Endothelial cell of umbilical vein (primary cell): Measurements from ENCODE around the gene BCR. TPM values are rescaled to one million over a fixed set of nuclear protein-coding genes. Genes with fewer than 3 reads are reported as not detected.

ENCODE experiments used
- BruUV-seq: library from RNA; stranded (reverse); fragments of 400-500 nt; replicated peaks from 2 replicates; lab custom pipeline; 2021; lab: Mats Ljungman, UMichigan
- CTCF ChIA-PET: fragments of 300-600, 350-600 bp; sonication (Branson Sonifier 250); formaldehyde crosslinking; loops from one replicate; lab custom pipeline; 2021; ENCODE audit warnings: antibody characterized with exemption, inconsistent platforms; lab: Charles Lee
- POLR2A ChIA-PET: fragments of 300-600, 350-600 bp; sonication (Branson Sonifier 250); formaldehyde crosslinking; loops from one replicate; lab custom pipeline; 2021; ENCODE audit warnings: antibody characterized with exemption, inconsistent platforms; lab: Charles Lee
- DNase-seq: peaks from one replicate; pipeline ENCODE4 v3.0.0-alpha.2; 2011; ENCODE audit warnings: low read depth, low spot score
- FAIRE-seq: peaks from 2 replicates; lab custom pipeline; 2011; peaks lifted over from hg19 to GRCh38; lab: Jason Lieb, UNC
- H2AFZ ChIP-seq: 2 replicates; pipeline ENCODE4 v1.6.0; 2012; ENCODE audit warnings: low read depth, low read length, control low read depth, inconsistent platforms
- H3K27ac ChIP-seq: 2 replicates; pipeline ENCODE4 v1.5.1; 2011; ENCODE audit warnings: low read depth, mild to moderate bottlenecking, control low read depth, low read length, moderate library complexity; ENCODE audit not compliant: insufficient read depth
- H3K27me3 ChIP-seq, 2 experiments: 2 replicates each; pipeline versions ENCODE4 v1.6.0 to v1.6.1; 2011; ENCODE audit warnings: low read length in 2 of 2, mixed read lengths in 1 of 2; ENCODE audit not compliant: control insufficient read depth in 2 of 2, insufficient read depth in 2 of 2
- H3K36me3 ChIP-seq, 2 experiments: 2 replicates in 1 of 2; 3 replicates in 1 of 2; pipeline ENCODE4 v1.5.1; 2011; ENCODE audit warnings: low read length in 2 of 2, mild to moderate bottlenecking in 1 of 2, moderate library complexity in 1 of 2; ENCODE audit not compliant: control insufficient read depth in 2 of 2, insufficient read depth in 2 of 2; ENCODE audit errors: extremely low read depth in 1 of 2
- H3K4me1 ChIP-seq: 3 replicates; pipeline ENCODE4 v1.5.1; 2011; ENCODE audit warnings: mild to moderate bottlenecking, low read length; ENCODE audit not compliant: control insufficient read depth, insufficient read depth; ENCODE audit errors: extremely low read depth
- H3K4me2 ChIP-seq: 2 replicates; pipeline ENCODE4 v1.6.1; 2011; ENCODE audit warnings: low read length, control low read depth, mixed read lengths; ENCODE audit not compliant: insufficient read depth
- H3K4me3 ChIP-seq, 3 experiments: fragments of 200-600 bp in 1 of 3; sonication (generic), shearing (Covaris generic) in 1 of 3; replicated peaks in 1 of 3; 2 replicates each; pipeline ENCODE4 v1.5.1; 2011 to 2016; ENCODE audit warnings: control low read depth in 3 of 3, low read length in 3 of 3, mild to moderate bottlenecking in 2 of 3, inconsistent platforms in 1 of 3, low read depth in 1 of 3, moderate library complexity in 1 of 3; ENCODE audit not compliant: insufficient read depth in 1 of 3
- H3K79me2 ChIP-seq: 2 replicates; pipeline ENCODE4 v1.6.0; 2012; ENCODE audit warnings: low read length, inconsistent platforms; ENCODE audit not compliant: control insufficient read depth, insufficient read depth
- H3K9ac ChIP-seq: replicated peaks from 2 replicates; pipeline ENCODE3; 2011; ENCODE audit warnings: low read length, control low read depth; ENCODE audit not compliant: insufficient read depth; ENCODE audit errors: extremely low read depth
- H3K9me1 ChIP-seq: replicated peaks from 3 replicates; pipeline ENCODE4 v1.6.0; 2011; ENCODE audit warnings: mild to moderate bottlenecking, low read length; ENCODE audit not compliant: control insufficient read depth, insufficient read depth; ENCODE audit errors: extremely low read depth
- H3K9me3 ChIP-seq: replicated peaks from 2 replicates; pipeline ENCODE4 v1.5.1; 2012; ENCODE audit warnings: low read length, inconsistent platforms; ENCODE audit not compliant: control insufficient read depth, insufficient read depth
- H4K20me1 ChIP-seq: replicated peaks from 2 replicates; pipeline ENCODE3; 2011; ENCODE audit warnings: mild to moderate bottlenecking, low read length; ENCODE audit not compliant: control insufficient read depth, insufficient read depth; ENCODE audit errors: extremely low read depth
- EZH2 ChIP-seq: IDR thresholded peaks from 2 replicates; pipeline ENCODE4 v1.6.1; 2012; ENCODE audit warnings: borderline replicate concordance, low read depth, mild to moderate bottlenecking, moderate library complexity, low read length, inconsistent platforms; ENCODE audit not compliant: severe bottlenecking
- FOS ChIP-seq: IDR thresholded peaks from 2 replicates; pipeline ENCODE4 v1.6.1; 2011; ENCODE audit warnings: mild to moderate bottlenecking, low read length, moderate library complexity, borderline replicate concordance; ENCODE audit not compliant: insufficient read depth
- GATA2 ChIP-seq: IDR thresholded peaks from 2 replicates; pipeline ENCODE4 v1.7.0; 2011; ENCODE audit warnings: low read depth, mild to moderate bottlenecking, moderate library complexity, mixed read lengths, low read length; ENCODE audit not compliant: insufficient read length, insufficient read depth
- JUN ChIP-seq: IDR thresholded peaks from 2 replicates; pipeline ENCODE4 v1.6.1; 2011; ENCODE audit warnings: borderline replicate concordance, low read depth; ENCODE audit not compliant: insufficient read length, insufficient read depth
- MAX ChIP-seq: IDR thresholded peaks from 2 replicates; pipeline ENCODE4 v1.6.1; 2011; ENCODE audit not compliant: insufficient read depth, insufficient read length
- MYC ChIP-seq: IDR thresholded peaks from one replicate; pipeline ENCODE4 v1.6.1; 2011; ENCODE audit warnings: mild to moderate bottlenecking, low read depth, low read length
- POLR2A ChIP-seq: IDR thresholded peaks from 2 replicates; pipeline ENCODE4 v1.6.1; 2012; ENCODE audit warnings: low read depth, mild to moderate bottlenecking, control low read depth, low read length
- POLR2AphosphoS5 ChIP-seq: IDR thresholded peaks from 2 replicates; pipeline ENCODE4 v1.6.1; 2012; ENCODE audit warnings: low read depth, mild to moderate bottlenecking, control low read depth, low read length, moderate library complexity; ENCODE audit not compliant: insufficient read depth
- dilution Hi-C: fragments of 300-500 bp; cut with MboI; formaldehyde crosslinking; loops from one replicate; pipeline ENCODE4 v1.15.0; 2019; ENCODE audit warnings: low sequenced_read_pairs; ENCODE audit not compliant: extremely low pct_ligation_motif_present
- intact Hi-C: fragments of 100-400 bp; cut with micrococcal nuclease; formaldehyde crosslinking; loops from one replicate; pipeline ENCODE4 v1.10.0; 2022
- polyA plus RNA-seq, 4 experiments: library from polyadenylated mRNA; depleted of rRNA in 3 of 4; stranded (reverse) in 3 of 4; unstranded in 1 of 4; fragments of >200 nt; gene quantifications; 2 replicates each; pipeline versions ENCODE4 v1.2.1 to v1.2.3, GENCODE V29; 2011 to 2012; ENCODE audit warnings: missing spikeins in 1 of 4
- total RNA-seq: library from RNA; stranded (reverse); gene quantifications from 2 replicates; pipeline ENCODE4 v1.2.3, GENCODE V29; 2021
- TF ChIP-seq, protein P1 (sequence below), 2 donors: IDR thresholded peaks; 1 replicate in 1 of 2; 2 replicates in 1 of 2; pipeline ENCODE4 v1.5.1; 2011; ENCODE audit warnings: low read length in 2 of 2, mild to moderate bottlenecking in 2 of 2, moderate library complexity in 2 of 2, control low read depth in 1 of 2, inconsistent platforms in 1 of 2, low read depth in 1 of 2; ENCODE audit not compliant: insufficient read depth in 1 of 2; ENCODE audit errors: extremely low read depth in 1 of 2

The BCR gene
- total and polyA plus RNA-seq, 2 donors (not counting 3 experiments of a cell fraction or from before 2014, with no cell fraction given), result 129 to 141 TPM

GRCh38 chr22:23251445-23252093 is 71.3 kb downstream of the BCR start:
- H3K27me3 ChIP-seq, result no peaks in the 10 kb centered on the region
- dilution Hi-C loops, result no loop called here
- H3K9me1 ChIP-seq, result no peaks in the 10 kb centered on the region
- H3K36me3 ChIP-seq, result peaks cover 8 to 24% of the 10 kb centered on the region in 2 experiments
- H3K27ac ChIP-seq, result no peak overlapping the region
- POLR2A ChIA-PET, result no interaction called here
- intact Hi-C loops, result no loop called here
- CTCF ChIA-PET, result interaction anchor here (0.7 to 2.7 kb wide), 6 partner anchors 9 to 77 kb away, joined by 3 to 11 read pairs (median 4); no protein-coding TSS in a partner anchor
- no peak overlapping the region for H3K9ac ChIP-seq
- H3K4me2 ChIP-seq, result no peak overlapping the region
- TF ChIP-seq FOS (no peak), POLR2AphosphoS5 (no peak), JUN (no peak), MYC (no peak), GATA2 (no peak)
- BruUV-seq, result no TSS peak
- peaks cover 2% of the 10 kb centered on the region for H4K20me1 ChIP-seq
- no peaks in the 10 kb centered on the region for H3K9me3 ChIP-seq
- peaks cover 90% of the 10 kb centered on the region for H3K79me2 ChIP-seq
- no peak for DNase-seq
- peaks cover 6% of the 10 kb centered on the region for H3K4me1 ChIP-seq
- H2AFZ ChIP-seq, result no peak overlapping the region
- H3K4me3 ChIP-seq, result no peak overlapping the region
- FAIRE-seq, result no peak

GRCh38 chr22:23253475-23254055 is 73.3 kb downstream of the BCR start:
- Histone ChIP-seq H3K9me1 (no peaks in the 10 kb centered on the region), H3K4me1 (peaks cover under 1% of the 10 kb centered on the region), H3K4me2 (no peak overlapping the region), H3K27ac (no peak overlapping the region), H3K9ac (no peak overlapping the region), H3K9me3 (no peaks in the 10 kb centered on the region), H3K79me2 (peaks cover 89% of the 10 kb centered on the region), H3K27me3 (no peaks in the 10 kb centered on the region), H2AFZ (no peak overlapping the region), H3K36me3 (peaks cover 10 to 38% of the 10 kb centered on the region in 2 experiments), H4K20me1 (no peaks in the 10 kb centered on the region), H3K4me3 (no peak overlapping the region)
- DNase-seq (no peak), FAIRE-seq (no peak)
- CTCF ChIA-PET, result no interaction called here
- no TSS peak for BruUV-seq
- TF ChIP-seq JUN (no peak), MYC (no peak), GATA2 (no peak), EZH2 (no peak), POLR2A (no peak), POLR2AphosphoS5 (no peak), MAX (no peak), FOS (no peak)
- TF ChIP-seq, protein P1, sequence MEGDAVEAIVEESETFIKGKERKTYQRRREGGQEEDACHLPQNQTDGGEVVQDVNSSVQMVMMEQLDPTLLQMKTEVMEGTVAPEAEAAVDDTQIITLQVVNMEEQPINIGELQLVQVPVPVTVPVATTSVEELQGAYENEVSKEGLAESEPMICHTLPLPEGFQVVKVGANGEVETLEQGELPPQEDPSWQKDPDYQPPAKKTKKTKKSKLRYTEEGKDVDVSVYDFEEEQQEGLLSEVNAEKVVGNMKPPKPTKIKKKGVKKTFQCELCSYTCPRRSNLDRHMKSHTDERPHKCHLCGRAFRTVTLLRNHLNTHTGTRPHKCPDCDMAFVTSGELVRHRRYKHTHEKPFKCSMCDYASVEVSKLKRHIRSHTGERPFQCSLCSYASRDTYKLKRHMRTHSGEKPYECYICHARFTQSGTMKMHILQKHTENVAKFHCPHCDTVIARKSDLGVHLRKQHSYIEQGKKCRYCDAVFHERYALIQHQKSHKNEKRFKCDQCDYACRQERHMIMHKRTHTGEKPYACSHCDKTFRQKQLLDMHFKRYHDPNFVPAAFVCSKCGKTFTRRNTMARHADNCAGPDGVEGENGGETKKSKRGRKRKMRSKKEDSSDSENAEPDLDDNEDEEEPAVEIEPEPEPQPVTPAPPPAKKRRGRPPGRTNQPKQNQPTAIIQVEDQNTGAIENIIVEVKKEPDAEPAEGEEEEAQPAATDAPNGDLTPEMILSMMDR (IDR thresholded peaks at IDR 0.05; ENCODE audit: extremely low read depth in 1 of 2, insufficient read depth in 1 of 2, low read depth in 1 of 2, low read length in 2 of 2), result no peak
- POLR2A ChIA-PET, result no interaction called here
- dilution Hi-C loops, result no loop called here
- intact Hi-C loops, result no loop called here
